Measurements from ENCODE around the gene SLC14A1.

Gene SLC14A1

GRCh38 chr18:45723567-45724355 is at the start of gene SLC14A1:
Gene SLC14A1 (plus strand): TSS chr18:45724181. CDS start chr18:45730321, 6,140 bp downstream.
- no peak for DNase-seq

- no peak for DNase-seq
Observed at GRCh38 chr18:45677276-45677807, 46.6 kb upstream of the SLC14A1 start.

DNA sequence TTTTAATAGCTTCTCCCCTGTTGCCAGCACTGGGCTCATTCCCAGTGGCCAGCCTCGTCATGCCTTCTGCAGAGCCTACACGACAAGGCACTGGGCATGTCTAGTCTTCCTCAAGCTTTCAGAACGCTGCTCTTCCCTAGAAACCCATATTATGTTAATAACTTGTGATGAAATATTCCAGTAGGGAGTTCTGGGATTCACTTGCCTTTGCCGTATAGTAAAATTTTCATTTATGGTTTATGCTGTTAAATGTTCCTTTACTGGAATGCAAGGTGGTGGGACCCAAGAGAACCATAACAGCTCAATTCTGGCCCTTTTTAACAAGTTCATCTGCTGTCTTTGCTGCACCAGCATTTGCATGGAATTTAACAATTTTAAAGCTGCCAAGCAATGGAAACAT is 45.5 kb upstream of the SLC14A1 start:
- DNase-seq, result no peak

DNA sequence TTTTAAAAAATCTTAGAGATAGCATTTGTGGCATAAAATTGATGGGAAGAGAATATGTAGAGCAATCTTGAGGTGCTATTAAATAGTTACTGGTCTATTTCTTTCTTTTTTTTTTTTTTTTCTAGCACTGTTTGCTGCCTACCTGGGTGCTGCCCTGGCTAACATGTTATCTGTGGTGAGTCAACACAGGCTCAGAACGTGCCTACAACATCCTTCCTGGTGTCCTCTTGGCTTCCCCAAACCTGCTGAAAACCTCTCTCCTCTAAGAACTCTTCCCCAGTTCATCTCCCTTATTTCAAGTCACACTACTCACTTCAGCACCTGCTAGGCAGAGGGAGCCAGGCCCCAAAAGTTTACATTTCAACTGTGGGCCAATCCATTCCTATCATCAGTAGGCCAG is 45.1 kb upstream of the SLC14A1 start:
- no peak for DNase-seq

- DNase-seq, result no peak
Observed at GRCh38 chr18:45680066-45680690, 43.8 kb upstream of the SLC14A1 start.

DNA sequence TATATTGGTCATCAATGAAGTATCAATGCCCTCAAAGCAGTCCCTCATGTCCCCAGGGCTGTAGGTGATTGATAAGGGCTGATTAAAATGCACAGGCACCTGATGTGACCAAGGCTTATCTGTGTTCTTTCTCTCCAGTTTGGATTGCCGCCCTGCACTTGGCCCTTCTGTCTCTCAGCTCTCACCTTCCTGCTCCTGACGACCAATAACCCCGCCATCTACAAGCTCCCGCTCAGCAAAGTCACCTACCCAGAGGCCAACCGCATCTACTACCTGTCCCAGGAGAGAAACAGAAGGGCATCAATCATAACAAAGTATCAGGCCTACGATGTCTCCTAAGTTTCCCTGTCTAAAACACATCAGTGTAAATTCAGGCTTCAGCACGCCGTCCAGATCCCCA is 41.8 kb upstream of the SLC14A1 start:
- DNase-seq, result no peak

GRCh38 chr18:45684341-45685115 is 39.5 kb upstream of the SLC14A1 start:
- no peak for DNase-seq

GRCh38 chr18:45686891-45687611 is 36.9 kb upstream of the SLC14A1 start:
- DNase-seq, result peak; percentile 52

DNA sequence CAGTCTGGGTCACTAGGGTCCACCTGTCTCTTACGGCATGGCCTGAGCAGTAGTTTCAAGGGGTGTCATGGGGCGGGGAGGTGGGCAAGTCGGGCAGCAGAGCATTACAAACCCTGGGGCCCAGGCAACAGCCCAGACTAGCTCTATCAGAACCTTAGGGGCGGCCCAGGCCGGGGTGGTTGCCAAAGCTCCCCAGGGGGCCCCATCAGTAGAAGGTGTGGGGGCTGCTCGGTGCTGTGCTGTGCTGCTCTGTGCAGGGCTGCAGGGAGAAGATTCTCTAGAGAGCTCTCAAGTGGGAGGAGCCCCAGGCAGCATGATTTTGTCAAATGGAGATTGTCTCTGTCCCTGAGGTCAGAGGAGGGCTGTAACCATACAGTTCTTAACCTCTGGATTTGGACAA is 36.4 kb upstream of the SLC14A1 start:
- no peak for DNase-seq

DNA sequence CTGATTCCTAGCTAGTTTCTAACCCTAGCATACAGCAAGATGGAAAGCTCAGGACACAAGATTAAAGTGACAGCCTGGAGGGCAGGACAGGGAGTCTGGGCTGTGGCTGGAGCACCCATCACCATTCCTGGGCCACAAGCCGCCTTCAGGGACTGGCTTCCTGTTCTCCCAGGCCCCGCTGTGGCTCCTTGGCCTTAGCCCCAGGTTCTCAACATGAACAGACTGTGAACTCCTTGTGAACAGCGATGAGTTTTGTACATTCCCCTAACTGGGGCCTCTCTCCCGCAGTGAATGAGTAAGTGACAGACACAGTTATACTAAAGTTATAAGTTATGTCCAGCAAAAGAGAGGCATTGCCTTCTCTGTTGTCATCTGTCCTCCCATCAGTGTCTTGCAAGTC is 35.9 kb upstream of the SLC14A1 start:
- DNase-seq, result no peak

DNA sequence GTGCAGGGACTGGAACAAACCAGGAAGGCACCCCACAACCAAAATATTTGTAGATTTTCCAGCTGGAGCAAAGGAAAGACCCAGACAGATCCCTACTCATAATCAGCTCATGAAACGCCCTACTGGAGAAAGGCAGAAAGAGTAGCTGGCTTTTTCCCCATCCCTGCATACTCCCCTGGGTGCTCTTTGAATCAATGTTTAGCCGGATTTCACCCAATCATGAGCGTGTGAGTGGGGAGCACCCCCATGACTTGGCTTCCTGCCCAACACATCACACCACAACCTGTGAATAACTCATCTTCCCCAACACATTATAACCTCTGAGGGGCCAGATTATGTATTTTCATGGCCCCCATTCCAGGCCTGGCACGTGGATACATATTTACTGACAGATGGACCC is 35.1 kb upstream of the SLC14A1 start:
- peak; percentile 73 for DNase-seq

GRCh38 chr18:45689396-45689795 is 34.6 kb upstream of the SLC14A1 start:
- DNase-seq, result no peak

- DNase-seq, result peak; percentile 64
Observed at GRCh38 chr18:45690975-45691815, 32.8 kb upstream of the SLC14A1 start.

DNA sequence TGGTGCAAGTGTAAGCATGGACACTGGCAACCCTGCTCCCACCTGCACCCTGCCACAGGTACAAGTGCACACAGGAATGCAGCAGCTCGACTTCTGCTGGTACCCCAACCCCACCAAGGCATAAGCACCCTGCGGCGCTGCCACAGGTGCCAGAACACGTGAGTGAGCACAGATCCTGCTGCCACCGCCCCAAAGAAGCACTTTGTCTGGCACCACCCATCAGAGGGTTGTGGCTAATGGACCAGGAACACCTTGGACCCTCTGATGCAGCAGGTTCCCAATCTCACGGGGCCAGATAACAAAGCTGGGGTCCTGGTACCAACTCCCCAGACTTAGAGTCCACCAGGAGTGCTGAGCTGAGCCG is 32.2 kb upstream of the SLC14A1 start:
- DNase-seq, result no peak

DNA sequence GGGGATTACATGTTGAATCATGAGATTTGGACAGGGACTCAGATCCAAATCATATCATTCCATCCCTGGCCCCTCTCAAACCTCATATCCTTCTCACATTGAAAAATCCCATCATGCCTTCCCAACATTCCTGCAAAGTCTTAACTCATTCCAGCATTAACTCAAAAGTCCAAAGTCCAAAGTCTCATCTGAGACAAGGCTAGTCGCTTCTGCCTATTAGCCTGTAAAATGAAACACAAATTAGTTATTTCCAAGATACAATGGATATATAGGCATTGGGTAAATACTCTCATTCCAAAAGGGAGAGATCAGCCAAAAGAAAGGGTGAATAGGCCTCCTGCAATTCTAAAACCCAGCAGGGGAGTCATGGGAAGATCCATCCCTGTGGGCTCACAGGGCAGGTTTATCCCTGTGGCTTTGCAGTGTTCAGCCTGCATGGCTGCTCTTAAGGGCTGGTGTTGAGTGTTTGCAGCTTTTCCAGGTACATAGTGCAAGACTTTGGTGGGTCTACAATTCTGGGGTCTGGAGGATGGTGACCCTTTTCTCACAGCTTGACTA is 21.2 kb upstream of the SLC14A1 start:
- no peak for DNase-seq

- no peak for DNase-seq
Observed at GRCh38 chr18:45708831-45709230, 15.2 kb upstream of the SLC14A1 start.

GRCh38 chr18:45712061-45712460 is 11.9 kb upstream of the SLC14A1 start:
- DNase-seq, result no peak

- DNase-seq, result no peak
Observed at GRCh38 chr18:45713239-45713638, 10.7 kb upstream of the SLC14A1 start.

DNA sequence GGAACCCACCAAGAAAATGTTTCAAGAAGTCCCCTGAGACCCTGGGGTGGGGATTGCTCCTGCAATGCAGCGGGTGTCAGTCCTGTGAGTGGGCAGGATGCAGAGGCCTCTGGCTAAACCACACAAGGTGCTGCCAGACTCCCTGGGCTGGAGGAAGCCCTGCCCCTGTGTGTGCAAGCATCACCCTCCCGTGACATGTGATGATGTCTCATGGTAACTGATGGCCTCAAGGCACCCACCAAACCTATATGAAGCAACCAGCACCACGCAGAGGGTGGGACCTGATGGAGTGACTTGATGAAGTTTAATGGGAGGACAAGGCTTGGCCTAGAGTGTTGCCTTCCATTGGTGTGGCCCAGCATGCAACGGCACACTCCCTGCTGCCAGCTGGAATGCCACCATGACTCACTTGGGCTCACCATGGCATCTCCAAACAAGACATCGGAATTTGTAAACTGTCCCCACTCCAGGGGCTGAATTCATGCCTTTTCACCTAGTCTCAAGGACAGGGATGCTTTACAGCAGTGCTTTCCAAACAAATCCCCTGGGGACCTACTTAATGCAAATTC is 8.7 kb upstream of the SLC14A1 start:
- no peak for DNase-seq

GRCh38 chr18:45719106-45719505 is 4.9 kb upstream of the SLC14A1 start:
- DNase-seq, result no peak

DNA sequence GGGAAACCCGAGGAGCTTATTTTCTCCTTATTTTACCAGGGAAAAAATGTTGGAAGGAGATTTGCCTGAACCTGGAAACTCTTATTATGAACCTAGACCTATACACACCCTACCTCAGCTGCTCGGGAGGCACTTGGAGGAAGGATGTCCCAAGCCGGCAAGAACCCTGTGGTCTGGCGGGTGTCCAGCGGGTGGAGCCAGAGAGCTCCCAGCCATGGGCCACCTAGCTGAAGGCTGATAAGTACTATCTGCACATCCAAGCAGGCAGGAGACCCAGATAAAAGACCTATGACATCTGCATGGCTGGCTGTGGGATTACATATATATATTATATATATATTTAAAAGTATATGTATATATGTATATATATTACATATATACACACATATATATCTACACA is 1.1 kb upstream of the SLC14A1 start:
- DNase-seq, result peak; percentile 80
